ENCODE data around the gene ZNF573. TPM values are rescaled to one million over a fixed set of nuclear protein-coding genes. Genes with fewer than 3 reads are reported as not detected.
A peak's percentile ranks its signal among the peaks of the same experiment; 100 is the strongest.
"Not testable (repeated sequence)": the region's sequence is repeated elsewhere in the genome, so short reads cannot be mapped to it uniquely, and the experiment has no call there.

ZNF573 gene
- total RNA-seq: 9.7 TPM
- long read RNA-seq, partial matches to known transcripts: 0 of 6 reads
- long read RNA-seq, other reads (novel, unspliced or antisense): 5 of 6 reads

DNA sequence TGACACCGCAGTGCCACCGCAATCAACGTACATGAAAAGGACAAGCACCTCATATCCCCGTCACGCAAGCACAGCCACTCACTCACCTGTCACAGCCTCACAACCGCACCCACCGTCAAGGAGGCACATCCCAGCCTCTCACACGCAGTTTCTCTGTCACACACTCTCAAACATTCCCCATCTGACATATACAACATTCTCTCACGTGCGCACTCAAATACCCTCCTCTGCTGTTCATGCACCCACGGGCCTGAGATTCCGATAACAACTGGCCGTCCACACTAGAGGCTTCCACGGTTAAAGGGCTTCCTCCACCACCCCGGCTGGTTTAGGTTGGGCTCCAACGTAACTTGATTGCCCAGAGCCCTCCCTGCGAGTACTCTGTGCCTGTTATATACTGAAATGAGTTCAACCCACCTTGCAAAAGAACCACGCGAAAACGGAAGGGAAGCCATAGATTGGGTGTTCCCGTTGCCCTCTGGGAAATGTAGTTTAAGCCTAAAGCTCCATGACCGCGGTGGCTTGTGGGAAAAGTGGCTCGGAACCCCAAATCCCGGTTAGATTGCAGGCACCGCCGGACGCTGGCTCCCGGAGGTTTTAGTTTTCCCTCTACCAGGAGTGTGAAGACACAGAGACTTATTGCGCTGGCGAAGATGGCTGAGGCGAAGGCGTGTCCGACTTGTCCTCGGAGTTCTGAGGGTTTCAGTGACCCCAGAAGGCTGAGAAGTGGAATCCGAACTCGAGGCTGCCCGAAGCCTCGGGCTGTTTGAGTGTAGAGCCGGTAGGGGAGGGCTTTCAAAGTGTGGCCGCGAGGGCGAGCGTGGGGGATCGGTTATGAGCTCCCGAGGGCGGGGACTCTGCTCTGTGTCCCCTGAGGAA, at the start of gene ZNF573:
ZNF573 (minus strand) TSS at position 460 of the 879 bp plus-strand sequence. CDS start 5,857 bp downstream, outside the sequence.
- H3K27ac ChIP-seq: peak within 1 kb of the TSS; percentile 88
- H3K9me3 ChIP-seq: peaks cover 10% of the 10 kb centered on the region
- H3K27me3 ChIP-seq (ENCODE audit: low read depth): no peaks in the 10 kb centered on the region
- DNase-seq: peak; percentile 87
- TF ChIP-seq, protein P1, sequence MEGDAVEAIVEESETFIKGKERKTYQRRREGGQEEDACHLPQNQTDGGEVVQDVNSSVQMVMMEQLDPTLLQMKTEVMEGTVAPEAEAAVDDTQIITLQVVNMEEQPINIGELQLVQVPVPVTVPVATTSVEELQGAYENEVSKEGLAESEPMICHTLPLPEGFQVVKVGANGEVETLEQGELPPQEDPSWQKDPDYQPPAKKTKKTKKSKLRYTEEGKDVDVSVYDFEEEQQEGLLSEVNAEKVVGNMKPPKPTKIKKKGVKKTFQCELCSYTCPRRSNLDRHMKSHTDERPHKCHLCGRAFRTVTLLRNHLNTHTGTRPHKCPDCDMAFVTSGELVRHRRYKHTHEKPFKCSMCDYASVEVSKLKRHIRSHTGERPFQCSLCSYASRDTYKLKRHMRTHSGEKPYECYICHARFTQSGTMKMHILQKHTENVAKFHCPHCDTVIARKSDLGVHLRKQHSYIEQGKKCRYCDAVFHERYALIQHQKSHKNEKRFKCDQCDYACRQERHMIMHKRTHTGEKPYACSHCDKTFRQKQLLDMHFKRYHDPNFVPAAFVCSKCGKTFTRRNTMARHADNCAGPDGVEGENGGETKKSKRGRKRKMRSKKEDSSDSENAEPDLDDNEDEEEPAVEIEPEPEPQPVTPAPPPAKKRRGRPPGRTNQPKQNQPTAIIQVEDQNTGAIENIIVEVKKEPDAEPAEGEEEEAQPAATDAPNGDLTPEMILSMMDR (IDR thresholded peaks at IDR 0.05): peak; percentile 34
- intact Hi-C loops (cut with DNase I): no loop called here
- peak within 1 kb of the TSS; percentile 85 for H3K4me3 ChIP-seq
- no peaks in the 10 kb centered on the region for H3K36me3 ChIP-seq
- peak; percentile 97 to 99 for ATAC-seq
- peaks cover 18% of the 10 kb centered on the region for H3K4me1 ChIP-seq

DNA sequence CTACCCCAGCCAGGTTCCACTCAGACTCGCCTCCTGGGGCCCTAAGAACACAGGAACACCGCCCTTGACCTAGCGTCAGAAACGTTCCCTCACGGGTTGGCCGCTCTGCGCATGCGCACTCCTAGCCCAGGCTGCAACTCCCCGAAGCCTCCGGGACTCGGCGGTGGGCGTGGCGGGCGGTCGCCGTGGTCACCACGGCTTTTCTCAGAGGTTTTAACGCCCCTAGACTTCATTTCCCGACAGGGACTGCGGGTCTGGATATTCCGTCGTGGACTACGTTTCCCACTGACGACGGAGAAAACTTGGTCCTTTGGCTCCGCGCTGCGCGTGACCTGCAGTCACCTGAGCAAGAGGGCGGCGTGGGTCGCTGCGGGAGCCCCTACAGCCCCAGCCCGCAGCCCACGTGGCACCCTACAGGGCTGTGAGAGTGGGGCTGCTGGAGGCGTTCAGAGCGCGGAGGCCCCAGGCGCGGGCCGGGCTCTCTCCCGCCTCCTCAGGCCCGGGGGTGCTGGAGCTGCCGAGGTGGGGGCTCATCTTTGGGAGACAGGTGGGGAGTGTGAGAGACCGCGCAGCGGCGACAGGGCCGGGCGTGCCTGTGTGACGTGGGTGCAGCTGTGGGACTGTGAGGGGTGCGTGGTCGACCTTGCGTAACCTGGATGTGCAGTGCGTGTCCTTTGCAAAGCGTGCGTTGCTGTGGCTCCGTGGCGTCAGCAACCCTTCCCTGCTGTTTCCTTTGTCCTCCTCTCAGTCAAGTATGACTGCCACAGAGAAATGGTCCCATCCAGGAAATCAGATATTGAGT, 38.0 kb upstream of the ZNF573 start:
- no peaks in the 10 kb centered on the region for H3K36me3 ChIP-seq
- H3K4me1 ChIP-seq: peaks cover 9% of the 10 kb centered on the region
- TF ChIP-seq, protein P1 (IDR thresholded peaks at IDR 0.05): no peak
- H3K4me3 ChIP-seq: peak overlapping the region; percentile 66
- ATAC-seq: peak; percentile 72 to 89
- H3K9me3 ChIP-seq: peaks cover 19% of the 10 kb centered on the region
- peaks cover 9% of the 10 kb centered on the region for H3K27me3 ChIP-seq (ENCODE audit: low read depth)
- peak overlapping the region; percentile 25 for H3K27ac ChIP-seq
- intact Hi-C loops (cut with DNase I): no loop called here
- DNase-seq: peak; percentile 78

DNA sequence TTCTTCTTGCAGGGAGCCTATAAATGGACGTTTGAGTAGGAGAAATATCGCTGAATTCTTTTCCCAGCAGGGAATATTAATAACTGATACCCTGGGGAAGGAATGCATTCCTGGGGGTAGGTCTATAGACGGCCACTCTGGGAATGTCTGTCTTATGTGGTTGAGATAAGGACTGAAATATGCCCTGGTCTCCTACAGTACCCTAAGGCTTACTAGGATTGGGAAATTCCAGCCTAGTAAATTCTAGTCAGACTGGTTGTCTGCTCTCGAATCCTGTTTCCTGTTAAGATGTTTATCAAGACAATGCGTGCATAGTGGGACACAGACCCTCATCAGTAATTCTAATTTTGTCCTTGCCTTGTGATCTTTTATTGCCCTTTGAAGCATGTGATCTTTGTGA, 36.2 kb upstream of the ZNF573 start:
- ATAC-seq; DNase-seq; H3K36me3 ChIP-seq; H3K27ac ChIP-seq; H3K9me3 ChIP-seq; intact Hi-C loops (cut with DNase I); H3K4me1 ChIP-seq; H3K4me3 ChIP-seq; H3K27me3 ChIP-seq (ENCODE audit: low read depth): not testable (repeated sequence)

DNA sequence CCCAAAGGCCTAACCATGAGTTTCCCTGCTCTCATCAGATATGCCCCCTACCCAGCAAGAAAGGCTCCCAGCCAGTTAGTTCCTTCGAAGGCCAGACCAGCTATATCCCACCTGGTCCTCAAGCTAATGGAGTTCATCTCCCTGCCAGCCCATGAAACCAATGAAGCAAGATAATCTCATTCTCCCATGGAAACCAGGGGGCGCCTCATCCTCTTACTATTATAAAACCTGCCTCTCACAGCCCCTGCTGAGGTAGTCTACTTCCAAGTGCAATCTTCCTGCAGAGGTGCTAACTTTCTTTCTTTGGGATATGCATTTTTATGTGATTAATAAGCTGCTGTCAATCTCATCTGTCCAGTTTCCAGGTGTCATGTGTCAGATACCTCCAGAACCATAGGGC, 34.0 kb upstream of the ZNF573 start:
- intact Hi-C loops (cut with DNase I): no loop called here
- ATAC-seq: no peak
- DNase-seq: no peak
- Histone ChIP-seq H3K9me3 (peaks cover 24% of the 10 kb centered on the region), H3K27ac (no peak overlapping the region), H3K4me3 (no peak overlapping the region), H3K27me3 (ENCODE audit: low read depth) (peaks cover 9% of the 10 kb centered on the region), H3K36me3 (no peaks in the 10 kb centered on the region), H3K4me1 (peaks cover 9% of the 10 kb centered on the region)
- TF ChIP-seq, protein P1 (IDR thresholded peaks at IDR 0.05): no peak

DNA sequence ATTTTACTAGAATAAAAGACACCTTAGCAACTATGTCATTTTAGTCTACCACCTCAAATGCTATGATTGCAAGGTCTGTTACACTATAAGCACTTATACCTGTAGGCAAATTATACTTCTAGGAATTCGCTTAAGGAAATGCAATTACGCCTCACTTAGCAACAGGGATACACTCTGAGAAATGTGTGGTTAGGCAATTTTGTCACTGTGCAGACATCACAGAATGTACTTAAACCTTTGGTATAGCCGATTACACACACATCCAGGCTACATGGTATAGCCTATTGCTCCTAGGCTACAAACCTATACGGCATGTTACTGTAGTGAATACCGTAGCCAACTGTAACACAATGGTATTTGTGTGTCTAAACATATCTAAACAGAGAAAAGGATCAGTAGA, 30.0 kb upstream of the ZNF573 start:
- Histone ChIP-seq H3K36me3 (no peaks in the 10 kb centered on the region), H3K27ac (no peak overlapping the region), H3K9me3 (peaks cover 58% of the 10 kb centered on the region), H3K4me3 (no peak overlapping the region), H3K27me3 (ENCODE audit: low read depth) (no peaks in the 10 kb centered on the region), H3K4me1 (no peaks in the 10 kb centered on the region)
- TF ChIP-seq, protein P1 (IDR thresholded peaks at IDR 0.05): no peak
- DNase-seq: no peak
- intact Hi-C loops (cut with DNase I): no loop called here
- ATAC-seq: no peak

Measured in lower lobe of right lung (tissue), 2 donors.